Uterus (tissue), 2 donors: ENCODE data around the gene FRMPD4.

Experiments
- CTCF ChIP-seq, 4 experiments: fragments of 200-600 bp in 2 of 4; fragments of 450-650 bp in 2 of 4; sonication (generic) in 2 of 4; IDR thresholded peaks; one replicate each; pipeline ENCODE4 v1.5.1; 2016 to 2019; ENCODE audit warnings: antibody characterized with exemption in 4 of 4, mild to moderate bottlenecking in 2 of 4, moderate library complexity in 1 of 4
- POLR2A ChIP-seq, 2 donors: fragments of 450-650 bp; IDR thresholded peaks; one replicate each; pipeline ENCODE4 v1.6.1; 2016; ENCODE audit warnings: antibody characterized with exemption in 2 of 2, mild to moderate bottlenecking in 1 of 2, moderate library complexity in 1 of 2

GRCh38 chrX:12206413-12206812 is 68.1 kb downstream of the FRMPD4 start:
- TF ChIP-seq CTCF (IDR thresholded peaks at IDR 0.05) (no peak), POLR2A (IDR thresholded peaks at IDR 0.05) (no peak)
